ENCODE results near the gene ZNF491.

DNA sequence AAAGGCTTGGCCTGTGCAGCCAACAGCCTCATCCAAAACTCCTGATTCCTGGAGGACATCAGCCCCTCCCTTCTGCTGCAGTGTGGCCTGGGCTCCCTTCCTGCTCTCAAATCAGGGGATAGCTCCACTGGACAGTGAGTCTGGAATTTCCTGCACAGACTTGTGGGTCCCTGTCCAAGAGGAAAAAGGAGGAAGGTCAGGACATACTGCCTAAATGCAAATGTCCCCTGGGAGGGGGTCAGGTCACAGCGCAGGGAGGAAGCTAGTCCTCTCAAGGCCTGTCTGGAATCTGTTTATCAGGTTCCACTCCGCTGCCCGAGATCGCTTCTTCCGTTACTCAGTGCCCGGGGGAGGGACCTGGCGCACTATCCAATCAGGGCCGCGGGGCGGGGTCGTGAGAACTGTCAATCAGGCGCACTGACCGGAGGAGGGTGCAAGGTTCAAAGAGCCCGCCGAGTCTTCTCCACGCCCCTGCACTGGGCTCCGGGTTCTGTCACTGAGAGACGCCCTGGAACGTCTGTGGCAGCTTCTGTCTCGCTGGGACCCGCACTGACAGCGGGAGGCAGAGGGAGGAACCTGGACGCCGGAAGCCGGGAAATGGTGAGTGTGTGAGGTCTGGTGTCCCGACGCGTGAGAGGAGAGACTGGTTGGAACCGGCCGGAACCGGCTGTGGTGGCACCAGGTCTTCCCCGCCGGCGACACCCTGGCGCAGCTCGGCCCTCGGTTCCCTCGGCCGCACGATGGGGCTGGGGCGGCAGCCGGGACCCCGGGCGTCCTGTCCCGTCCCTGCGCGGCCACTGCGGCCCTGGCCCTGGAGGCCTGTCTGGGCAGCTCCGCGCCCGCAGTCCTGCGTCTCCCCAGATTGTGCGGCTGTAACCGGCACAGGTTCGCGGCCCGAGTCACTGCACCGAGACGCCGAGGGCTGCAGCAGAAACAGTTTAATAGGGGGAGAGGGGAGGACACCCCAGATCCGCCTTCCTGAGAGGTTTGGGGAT is 31.4 kb upstream of the ZNF491 start, which contains the start of gene ZNF441:
- TF ChIP-seq, protein P1, sequence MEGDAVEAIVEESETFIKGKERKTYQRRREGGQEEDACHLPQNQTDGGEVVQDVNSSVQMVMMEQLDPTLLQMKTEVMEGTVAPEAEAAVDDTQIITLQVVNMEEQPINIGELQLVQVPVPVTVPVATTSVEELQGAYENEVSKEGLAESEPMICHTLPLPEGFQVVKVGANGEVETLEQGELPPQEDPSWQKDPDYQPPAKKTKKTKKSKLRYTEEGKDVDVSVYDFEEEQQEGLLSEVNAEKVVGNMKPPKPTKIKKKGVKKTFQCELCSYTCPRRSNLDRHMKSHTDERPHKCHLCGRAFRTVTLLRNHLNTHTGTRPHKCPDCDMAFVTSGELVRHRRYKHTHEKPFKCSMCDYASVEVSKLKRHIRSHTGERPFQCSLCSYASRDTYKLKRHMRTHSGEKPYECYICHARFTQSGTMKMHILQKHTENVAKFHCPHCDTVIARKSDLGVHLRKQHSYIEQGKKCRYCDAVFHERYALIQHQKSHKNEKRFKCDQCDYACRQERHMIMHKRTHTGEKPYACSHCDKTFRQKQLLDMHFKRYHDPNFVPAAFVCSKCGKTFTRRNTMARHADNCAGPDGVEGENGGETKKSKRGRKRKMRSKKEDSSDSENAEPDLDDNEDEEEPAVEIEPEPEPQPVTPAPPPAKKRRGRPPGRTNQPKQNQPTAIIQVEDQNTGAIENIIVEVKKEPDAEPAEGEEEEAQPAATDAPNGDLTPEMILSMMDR (optimal IDR thresholded peaks at IDR 0.05 in 1 of 3, IDR thresholded peaks at IDR 0.05 in 1 of 3, conservative IDR thresholded peaks at IDR 0.05 in 1 of 3; ENCODE audit: extremely low read depth in 1 of 3, insufficient read depth in 2 of 3, low read length in 3 of 3): no peak
- TF ChIP-seq EZH2 (IDR thresholded peaks at IDR 0.05; ENCODE audit: low read length): no peak
